LNCAP (cell line): ENCODE measurements around the gene SLC11A1.

Experiments
- CTCF ChIP-seq: fragments of 450-650 bp; IDR thresholded peaks from 2 replicates; pipeline ENCODE4 v1.5.1; 2017; ENCODE audit warnings: mild to moderate bottlenecking

SLC11A1 gene

GRCh38 chr2:218396688-218397462 is 14.8 kb downstream of the SLC11A1 start:
- TF ChIP-seq CTCF = no peak

GRCh38 chr2:218397463-218397819 is 15.4 kb downstream of the SLC11A1 start:
- no peak for TF ChIP-seq CTCF

- TF ChIP-seq CTCF = no peak
Measured at GRCh38 chr2:218397820-218398436, 15.9 kb downstream of the SLC11A1 start.

GRCh38 chr2:218398437-218399390 is 16.6 kb downstream of the SLC11A1 start:
- no peak for TF ChIP-seq CTCF

- TF ChIP-seq CTCF = no peak
Measured at GRCh38 chr2:218399391-218400166, 17.5 kb downstream of the SLC11A1 start, which contains the start of gene CTDSP1. Gene CTDSP1 (plus strand): TSS chr2:218399868. CDS start chr2:218400091, 223 bp downstream.

GRCh38 chr2:218400167-218400929 is 18.3 kb downstream of the SLC11A1 start:
- TF ChIP-seq CTCF = no peak
